HL-60 (cell line): ENCODE measurements around the gene PNMA8C.

Source experiments
- CTCF ChIP-seq: IDR thresholded peaks from one replicate; pipeline ENCODE4 v1.5.1; 2011; ENCODE audit warnings: low read length, control low read depth, inconsistent platforms; ENCODE audit not compliant: insufficient read depth
- POLR2AphosphoS5 ChIP-seq: IDR thresholded peaks from 2 replicates; pipeline ENCODE4 v1.6.1; 2012; ENCODE audit warnings: low read depth
- REST ChIP-seq: IDR thresholded peaks from 2 replicates; pipeline ENCODE4 v1.6.1; 2012; ENCODE audit warnings: low read depth; ENCODE audit not compliant: insufficient replicate concordance
- SPI1 ChIP-seq: IDR thresholded peaks from 2 replicates; pipeline ENCODE4 v1.6.1; 2012; ENCODE audit warnings: low read depth, mild to moderate bottlenecking, borderline replicate concordance

DNA sequence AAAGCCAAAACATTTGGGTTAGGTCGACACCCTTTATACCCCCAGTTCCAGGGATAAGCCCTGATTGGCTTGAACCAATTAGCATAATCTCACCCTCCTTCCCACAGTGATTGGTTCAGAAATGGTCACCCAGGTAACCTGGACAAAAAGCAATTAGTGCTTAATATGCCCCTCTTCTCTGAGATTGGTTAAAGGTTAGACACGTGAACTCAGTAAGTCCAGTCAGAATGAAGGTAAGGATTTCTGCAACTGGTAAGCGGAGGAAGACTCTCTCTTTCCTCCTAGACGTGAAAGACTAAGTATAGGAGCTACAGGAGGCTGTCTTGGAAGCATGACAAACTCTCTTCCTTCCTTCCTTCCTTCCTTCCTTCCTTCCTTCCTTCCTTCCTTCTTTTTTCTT lies 1.3 kb upstream of the PNMA8C start:
- TF ChIP-seq SPI1 (no peak), CTCF (no peak), POLR2AphosphoS5 (no peak), REST (no peak)
